NCI-H510A treated with DMSO at 0.1 percent for 48 hours (cell line): Measurements from ENCODE around the gene TRIM34.
"Not testable (repeated sequence)": the region's sequence is repeated elsewhere in the genome, so short reads cannot be mapped to it uniquely, and the experiment has no call there.

Experiments used
- DNase-seq: peaks from one replicate; lab custom pipeline; 2025; lab: John Stamatoyannopoulos, UW

The TRIM34 gene

GRCh38 chr11:5624489-5625279 lies at the start of gene TRIM34:
TSS of gene TRIM34 (plus strand) at chr11:5625001. CDS start at chr11:5632332, 7,331 bp downstream.
- no peak for DNase-seq

- peak; percentile 29 for DNase-seq
Measured at GRCh38 chr11:5575152-5575551, 49.6 kb upstream of the TRIM34 start.

GRCh38 chr11:5577101-5577500 lies 47.7 kb upstream of the TRIM34 start:
- DNase-seq, result no peak

GRCh38 chr11:5580577-5580976 lies 44.2 kb upstream of the TRIM34 start, which contains the start of gene OR52B6:
TSS of gene OR52B6 (plus strand) at chr11:5580877. CDS start at chr11:5580877, 0 bp downstream.
- no peak for DNase-seq

- DNase-seq, result no peak
Measured at GRCh38 chr11:5581014-5581413, 43.8 kb upstream of the TRIM34 start.

- not testable (repeated sequence) for DNase-seq
Measured at GRCh38 chr11:5584458-5584857, 40.3 kb upstream of the TRIM34 start.

- DNase-seq, result not testable (repeated sequence)
Measured at GRCh38 chr11:5589906-5590305, 34.9 kb upstream of the TRIM34 start.

- no peak for DNase-seq
Measured at GRCh38 chr11:5591613-5592012, 33.2 kb upstream of the TRIM34 start.

- no peak for DNase-seq
Measured at GRCh38 chr11:5592615-5593014, 32.2 kb upstream of the TRIM34 start.

GRCh38 chr11:5593146-5593545 lies 31.7 kb upstream of the TRIM34 start:
- no peak for DNase-seq

GRCh38 chr11:5596607-5597201 lies 28.1 kb upstream of the TRIM34 start, which contains the start of gene TRIM6:
TSS of gene TRIM6 (plus strand) at chr11:5596637. CDS start at chr11:5596898, 261 bp downstream.
- no peak for DNase-seq

- no peak for DNase-seq
Measured at GRCh38 chr11:5597953-5598352, 26.8 kb upstream of the TRIM34 start.

- DNase-seq, result peak; percentile 1
Measured at GRCh38 chr11:5600374-5600851, 24.4 kb upstream of the TRIM34 start.

GRCh38 chr11:5602791-5603190 lies 22.0 kb upstream of the TRIM34 start:
- not testable (repeated sequence) for DNase-seq

GRCh38 chr11:5603326-5603725 lies 21.5 kb upstream of the TRIM34 start:
- DNase-seq, result no peak

GRCh38 chr11:5604896-5605295 lies 19.9 kb upstream of the TRIM34 start:
- no peak for DNase-seq

- no peak for DNase-seq
Measured at GRCh38 chr11:5605849-5606248, 19.0 kb upstream of the TRIM34 start.

GRCh38 chr11:5608808-5609207 lies 16.0 kb upstream of the TRIM34 start:
- no peak for DNase-seq

- DNase-seq, result no peak
Measured at GRCh38 chr11:5610446-5610845, 14.4 kb upstream of the TRIM34 start.

- DNase-seq, result no peak
Measured at GRCh38 chr11:5611627-5612026, 13.2 kb upstream of the TRIM34 start.

- no peak for DNase-seq
Measured at GRCh38 chr11:5618807-5619206, 6.0 kb upstream of the TRIM34 start.

GRCh38 chr11:5620651-5621521 lies 3.9 kb upstream of the TRIM34 start:
- DNase-seq, result peak; percentile 75
